Suprapubic skin (tissue), 4 donors: ENCODE results near the gene MPDU1. TPM values are rescaled to one million over a fixed set of nuclear protein-coding genes. Genes with fewer than 3 reads are reported as not detected.
A peak's percentile ranks its signal among the peaks of the same experiment; 100 is the strongest.

Experiments used
- DNase-seq, 2 donors: peaks; one replicate each; pipeline ENCODE4 v3.0.0-alpha.2; 2019; ENCODE audit warnings: low spot score in 2 of 2
- H3K27ac ChIP-seq: fragments of 200-600 bp; sonication (generic); one replicate; pipeline ENCODE4 v1.5.1; 2019
- H3K27me3 ChIP-seq: fragments of 200-600 bp; sonication (generic); one replicate; pipeline ENCODE4 v1.5.1; 2019
- H3K36me3 ChIP-seq: fragments of 200-600 bp; sonication (generic); one replicate; pipeline ENCODE4 v1.5.1; 2019
- H3K4me1 ChIP-seq: fragments of 200-600 bp; sonication (generic); one replicate; pipeline ENCODE4 v1.5.1; 2019
- H3K4me3 ChIP-seq: fragments of 200-600 bp; sonication (generic); one replicate; pipeline ENCODE4 v1.5.1; 2019; ENCODE audit warnings: mild to moderate bottlenecking
- H3K9me3 ChIP-seq: fragments of 200-600 bp; sonication (generic); one replicate; pipeline ENCODE4 v1.5.1; 2019
- CTCF ChIP-seq, 2 donors: fragments of 200-600 bp in 1 of 2; fragments of 450-650 bp in 1 of 2; sonication (generic) in 1 of 2; IDR thresholded peaks; one replicate each; pipeline ENCODE4 v1.5.1; 2016 to 2019; ENCODE audit warnings: antibody characterized with exemption in 2 of 2, mild to moderate bottlenecking in 1 of 2, moderate library complexity in 1 of 2
- EP300 ChIP-seq: sonication (generic); formaldehyde crosslinking; IDR thresholded peaks from one replicate; pipeline ENCODE4 v1.6.1; 2017; ENCODE audit warnings: antibody characterized with exemption
- POLR2A ChIP-seq, 2 donors: fragments of 450-650 bp; IDR thresholded peaks; one replicate each; pipeline ENCODE4 v1.6.1; 2017; ENCODE audit warnings: antibody characterized with exemption in 2 of 2, mild to moderate bottlenecking in 2 of 2, moderate library complexity in 2 of 2
- POLR2AphosphoS5 ChIP-seq, 3 donors: sonication (generic); formaldehyde crosslinking; IDR thresholded peaks; one replicate each; pipeline ENCODE4 v1.6.1; 2017; ENCODE audit warnings: antibody characterized with exemption in 3 of 3
- WGBS: methylation state at CpG from one replicate; pipeline ENCODE4 v1.1.5; 2018; 5-methylcytosine and 5-hydroxymethylcytosine counted together
- total RNA-seq, 4 donors: library from RNA; depleted of rRNA; stranded (reverse); fragments of >200 nt; gene quantifications; one replicate each; pipeline ENCODE4 v1.1.0, GENCODE V29; 2016

The MPDU1 gene
- total RNA-seq, 4 donors from 2014 or later = 54.3 to 104 (median 86.3) TPM

DNA sequence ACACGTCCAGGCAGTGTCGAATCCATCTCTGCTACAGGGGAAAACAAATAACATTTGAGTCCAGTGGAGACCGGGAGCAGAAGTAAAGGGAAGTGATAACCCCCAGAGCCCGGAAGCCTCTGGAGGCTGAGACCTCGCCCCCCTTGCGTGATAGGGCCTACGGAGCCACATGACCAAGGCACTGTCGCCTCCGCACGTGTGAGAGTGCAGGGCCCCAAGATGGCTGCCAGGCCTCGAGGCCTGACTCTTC is 11.4 kb upstream of the MPDU1 start:
- TF ChIP-seq POLR2A (IDR thresholded peaks at IDR 0.05) (no peak), POLR2AphosphoS5 (IDR thresholded peaks at IDR 0.05) (peak in 1 of 3 donors; percentile 96)
- WGBS = 0% methylated on average over 11 of the region's 11 CpGs
- H3K36me3 ChIP-seq = peaks cover 65% of the 10 kb centered on the region

DNA sequence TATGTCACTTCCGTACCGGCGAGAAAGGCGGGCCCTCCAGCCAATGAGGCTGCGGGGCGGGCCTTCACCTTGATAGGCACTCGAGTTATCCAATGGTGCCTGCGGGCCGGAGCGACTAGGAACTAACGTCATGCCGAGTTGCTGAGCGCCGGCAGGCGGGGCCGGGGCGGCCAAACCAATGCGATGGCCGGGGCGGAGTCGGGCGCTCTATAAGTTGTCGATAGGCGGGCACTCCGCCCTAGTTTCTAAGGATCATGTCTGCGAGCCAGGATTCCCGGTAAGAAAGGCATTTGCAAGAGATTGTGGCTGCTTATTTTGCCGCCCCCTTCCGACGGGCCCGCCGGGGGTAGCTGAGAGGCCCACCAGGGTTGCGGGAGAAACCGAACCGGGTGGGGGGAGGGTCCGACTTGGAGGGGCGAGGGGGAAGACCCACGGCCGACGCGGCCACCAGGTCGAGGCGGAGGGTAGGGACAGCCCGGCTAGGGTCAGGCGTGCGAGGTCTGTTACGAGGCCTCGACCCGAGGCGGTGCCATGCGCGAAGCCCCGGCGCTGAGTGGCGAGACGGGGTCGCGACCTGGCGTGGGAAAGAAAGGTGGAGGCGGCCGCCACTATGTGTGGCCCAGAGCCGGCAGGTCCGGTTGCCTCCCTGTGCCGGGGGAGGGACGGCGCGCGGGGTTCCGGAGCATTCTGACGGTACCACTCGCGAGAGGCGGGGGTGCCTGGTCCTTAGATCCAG is 10.9 kb upstream of the MPDU1 start:
- Histone ChIP-seq H3K4me3 (peak overlapping the region; percentile 100), H3K27me3 (no peaks in the 10 kb centered on the region), H3K36me3 (peaks cover 65% of the 10 kb centered on the region), H3K4me1 (peaks cover 49% of the 10 kb centered on the region), H3K9me3 (no peaks in the 10 kb centered on the region), H3K27ac (peak overlapping the region; percentile 100)
- under 1% methylated on average over 43 of the region's 73 CpGs for WGBS
- peak; percentile 100 for DNase-seq
- peak in 1 of 2 donors; percentile 6 for TF ChIP-seq CTCF (IDR thresholded peaks at IDR 0.05)
- TF ChIP-seq POLR2A (IDR thresholded peaks at IDR 0.05) = peak; percentile 98 to 99
- TF ChIP-seq EP300 = no peak
- TF ChIP-seq POLR2AphosphoS5 (IDR thresholded peaks at IDR 0.05) = peak; percentile 96 to 98 (median 97)

More for the DNA sequence above, 11.4 kb upstream of the MPDU1 start:
- peak overlapping the region; percentile 100 for H3K27ac ChIP-seq
- H3K4me1 ChIP-seq = peaks cover 44% of the 10 kb centered on the region
- peak overlapping the region; percentile 100 for H3K4me3 ChIP-seq
- no peak for DNase-seq
- H3K27me3 ChIP-seq = no peaks in the 10 kb centered on the region
- H3K9me3 ChIP-seq = no peaks in the 10 kb centered on the region

DNA sequence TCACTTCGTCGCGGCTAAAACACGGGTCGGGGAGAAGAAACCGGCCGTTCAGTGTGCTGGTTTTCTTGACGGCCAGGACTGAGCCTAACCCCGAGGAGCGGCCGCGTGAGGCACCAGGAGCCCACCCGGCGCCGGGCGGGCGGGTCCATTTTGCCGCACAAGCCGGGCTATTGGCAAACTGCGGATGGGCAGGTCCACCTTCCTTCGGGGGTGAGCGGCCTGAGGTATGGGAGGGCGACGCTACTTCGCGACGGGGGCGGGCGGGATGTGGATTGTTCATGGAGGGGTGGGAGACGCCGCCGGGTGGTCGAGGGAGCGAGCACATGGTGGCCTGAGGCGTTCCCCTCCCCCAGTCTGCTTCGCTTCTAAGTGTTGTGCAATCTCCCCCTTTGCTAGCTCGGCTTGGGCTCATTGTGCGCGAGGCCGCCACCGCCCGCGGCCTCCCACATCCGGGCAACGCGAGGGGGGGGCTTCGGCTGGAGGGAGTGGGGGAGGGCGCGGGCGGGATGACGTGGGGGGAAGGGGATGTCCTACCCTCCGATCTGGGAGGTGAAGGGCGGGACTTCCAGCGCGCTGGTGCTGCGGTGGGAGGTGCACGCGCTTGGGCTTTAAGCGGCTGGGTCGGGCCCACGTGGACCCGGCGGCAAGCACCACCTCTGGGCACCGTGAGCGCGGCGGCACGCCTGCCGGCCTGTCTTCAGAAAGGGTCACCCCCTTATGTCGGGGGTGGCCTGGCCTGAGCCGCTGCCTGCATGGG is 10.2 kb upstream of the MPDU1 start:
- Histone ChIP-seq H3K27ac (peak overlapping the region; percentile 100), H3K4me1 (peaks cover 56% of the 10 kb centered on the region), H3K36me3 (peaks cover 68% of the 10 kb centered on the region), H3K9me3 (no peaks in the 10 kb centered on the region), H3K4me3 (peak overlapping the region; percentile 100), H3K27me3 (no peaks in the 10 kb centered on the region)
- TF ChIP-seq CTCF (IDR thresholded peaks at IDR 0.05) (no peak), POLR2AphosphoS5 (IDR thresholded peaks at IDR 0.05) (peak; percentile 47 to 89 (median 81)), EP300 (no peak), POLR2A (IDR thresholded peaks at IDR 0.05) (peak in 1 of 2 donors; percentile 11)
- DNase-seq = peak; percentile 94 to 95
- 1% methylated on average over 26 of the region's 71 CpGs for WGBS

- Histone ChIP-seq H3K4me3 (peak overlapping the region; percentile 100), H3K27me3 (no peaks in the 10 kb centered on the region), H3K9me3 (no peaks in the 10 kb centered on the region), H3K36me3 (peaks cover 68% of the 10 kb centered on the region), H3K4me1 (peaks cover 65% of the 10 kb centered on the region), H3K27ac (peak overlapping the region; percentile 100)
- 27% methylated on average over 15 of the region's 15 CpGs for WGBS
- no peak for DNase-seq
- TF ChIP-seq EP300 = no peak
- no peak for TF ChIP-seq CTCF (IDR thresholded peaks at IDR 0.05)
- no peak for TF ChIP-seq POLR2AphosphoS5 (IDR thresholded peaks at IDR 0.05)
- TF ChIP-seq POLR2A (IDR thresholded peaks at IDR 0.05) = no peak
Measured at GRCh38 chr17:7574176-7574953, 9.3 kb upstream of the MPDU1 start.

DNA sequence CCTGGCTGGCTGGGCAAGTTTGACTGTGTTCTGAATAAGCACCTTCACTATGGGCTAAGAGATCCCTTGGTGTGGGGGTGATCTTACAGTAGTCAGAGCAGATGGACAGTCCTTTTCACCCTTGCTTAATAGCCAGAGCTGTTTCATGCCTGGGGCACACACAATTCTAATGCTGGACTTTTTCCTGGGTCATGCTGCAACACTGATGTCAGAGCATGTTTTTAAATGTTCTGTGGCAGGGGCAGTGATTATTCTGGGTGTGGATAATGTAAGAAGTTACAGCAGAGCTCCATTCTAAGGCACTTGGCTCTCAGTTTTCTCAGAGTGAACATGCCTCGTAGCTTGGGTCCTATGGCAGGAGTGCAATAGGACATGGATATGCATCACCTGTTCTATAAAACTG is 8.2 kb upstream of the MPDU1 start:
- H3K4me1 ChIP-seq = peaks cover 76% of the 10 kb centered on the region
- H3K36me3 ChIP-seq = peaks cover 61% of the 10 kb centered on the region
- peak overlapping the region; percentile 2 for H3K27ac ChIP-seq
- no peak for TF ChIP-seq POLR2AphosphoS5 (IDR thresholded peaks at IDR 0.05)
- TF ChIP-seq POLR2A (IDR thresholded peaks at IDR 0.05) = no peak
- TF ChIP-seq EP300 = no peak
- no peaks in the 10 kb centered on the region for H3K9me3 ChIP-seq
- 89% methylated on average over 1 of the region's 1 CpG for WGBS
- H3K4me3 ChIP-seq = peak overlapping the region; percentile 3
- H3K27me3 ChIP-seq = no peaks in the 10 kb centered on the region
- DNase-seq = no peak
